Astrocyte (in vitro differentiated cells and primary cell): Measurements from ENCODE around the gene RBFOX2.

Experiments used
- EZH2 ChIP-seq: IDR thresholded peaks from 2 replicates; pipeline ENCODE4 v1.6.1; 2012; ENCODE audit warnings: mild to moderate bottlenecking, low read length, inconsistent platforms; ENCODE audit not compliant: insufficient read depth
- TF ChIP-seq, protein P1 (sequence below): IDR thresholded peaks from 2 replicates; pipeline ENCODE4 v1.5.1; 2011; ENCODE audit warnings: low read depth, mild to moderate bottlenecking, inconsistent platforms, low read length, moderate library complexity; ENCODE audit not compliant: insufficient read depth

DNA sequence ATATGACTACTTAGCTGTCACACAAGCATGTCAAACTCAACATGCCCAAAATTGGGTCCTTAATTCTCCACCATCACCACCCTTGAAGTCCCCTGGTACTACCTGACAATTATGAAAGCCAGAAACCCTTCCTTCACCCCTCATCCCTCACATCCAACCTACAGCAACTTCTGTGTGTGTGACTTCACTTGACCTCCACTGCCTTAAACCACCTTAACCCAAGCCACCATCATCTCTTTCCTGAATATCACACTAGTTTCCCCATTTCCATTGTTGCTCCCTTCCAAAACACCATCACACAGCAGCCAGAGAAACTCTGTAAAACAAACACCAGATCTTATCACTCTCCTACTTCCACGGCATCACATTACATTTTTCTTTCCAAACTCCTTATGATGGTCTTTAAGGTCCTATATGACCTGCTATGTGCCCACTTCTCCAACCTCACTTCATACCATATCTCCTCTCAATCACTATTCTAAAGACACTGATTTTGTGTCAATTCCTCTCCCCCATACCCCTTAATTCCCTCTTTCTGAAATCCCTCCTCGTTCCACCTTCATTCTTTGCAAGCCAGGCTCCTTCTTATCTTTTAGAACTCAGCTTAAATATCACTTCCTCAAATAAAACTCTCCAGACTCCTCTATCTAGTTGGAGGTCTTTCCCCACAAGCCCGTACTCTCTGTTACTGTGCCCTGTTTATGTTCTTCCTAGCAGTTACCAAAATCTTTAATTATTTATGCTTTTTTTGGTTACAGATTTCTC lies 124.9 kb downstream of the RBFOX2 start:
- TF ChIP-seq, protein P1, sequence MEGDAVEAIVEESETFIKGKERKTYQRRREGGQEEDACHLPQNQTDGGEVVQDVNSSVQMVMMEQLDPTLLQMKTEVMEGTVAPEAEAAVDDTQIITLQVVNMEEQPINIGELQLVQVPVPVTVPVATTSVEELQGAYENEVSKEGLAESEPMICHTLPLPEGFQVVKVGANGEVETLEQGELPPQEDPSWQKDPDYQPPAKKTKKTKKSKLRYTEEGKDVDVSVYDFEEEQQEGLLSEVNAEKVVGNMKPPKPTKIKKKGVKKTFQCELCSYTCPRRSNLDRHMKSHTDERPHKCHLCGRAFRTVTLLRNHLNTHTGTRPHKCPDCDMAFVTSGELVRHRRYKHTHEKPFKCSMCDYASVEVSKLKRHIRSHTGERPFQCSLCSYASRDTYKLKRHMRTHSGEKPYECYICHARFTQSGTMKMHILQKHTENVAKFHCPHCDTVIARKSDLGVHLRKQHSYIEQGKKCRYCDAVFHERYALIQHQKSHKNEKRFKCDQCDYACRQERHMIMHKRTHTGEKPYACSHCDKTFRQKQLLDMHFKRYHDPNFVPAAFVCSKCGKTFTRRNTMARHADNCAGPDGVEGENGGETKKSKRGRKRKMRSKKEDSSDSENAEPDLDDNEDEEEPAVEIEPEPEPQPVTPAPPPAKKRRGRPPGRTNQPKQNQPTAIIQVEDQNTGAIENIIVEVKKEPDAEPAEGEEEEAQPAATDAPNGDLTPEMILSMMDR, result no peak
- TF ChIP-seq EZH2, result no peak
